ENCODE measurements around the gene NCOA1.
A peak's percentile ranks its signal among the peaks of the same experiment; 100 is the strongest.
"Not testable (repeated sequence)": the region's sequence is repeated elsewhere in the genome, so short reads cannot be mapped to it uniquely, and the experiment has no call there.

NCOA1 gene

DNA sequence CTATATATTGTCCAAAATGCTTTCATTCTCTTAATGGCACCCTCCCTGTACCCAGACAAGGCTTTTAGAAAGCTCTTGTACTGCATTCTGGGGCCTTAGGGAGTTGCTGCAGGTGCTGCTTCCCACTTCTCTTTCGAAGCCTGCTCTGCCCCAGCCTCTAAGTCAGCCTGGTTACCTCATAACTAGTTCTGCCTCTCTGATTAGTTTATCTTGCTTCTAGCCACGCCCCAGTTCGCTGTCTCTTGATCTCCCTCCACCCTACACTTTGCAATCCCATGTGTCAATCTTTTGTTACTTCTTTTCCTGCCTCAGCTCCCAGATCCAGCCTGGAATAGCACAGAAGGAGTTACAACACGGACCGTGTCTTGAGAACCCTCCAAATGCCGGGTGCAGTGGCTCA is 13.8 kb upstream of the NCOA1 start:
- DNase-seq (ENCODE audit: low read depth) = no peak

DNA sequence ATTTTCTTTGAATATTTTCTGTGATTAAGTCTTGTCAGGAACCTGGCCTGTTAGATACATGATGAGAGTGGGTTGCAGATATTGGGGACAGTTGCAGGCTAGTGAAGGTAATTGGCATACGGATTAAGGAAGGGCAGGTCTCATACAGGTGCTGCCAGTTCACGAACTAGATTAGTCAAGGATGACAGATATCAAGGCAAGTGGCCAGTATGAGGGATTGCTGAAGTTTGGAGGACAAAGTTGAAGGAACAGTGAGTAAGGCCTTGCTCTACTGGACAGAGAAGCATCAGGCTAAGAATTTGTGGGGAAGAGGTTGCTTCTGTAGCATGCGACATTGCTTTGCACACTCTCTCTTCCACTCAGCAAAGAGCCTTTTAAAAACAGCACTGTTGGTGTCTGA is 12.8 kb upstream of the NCOA1 start:
- DNase-seq (ENCODE audit: low read depth) = no peak

DNA sequence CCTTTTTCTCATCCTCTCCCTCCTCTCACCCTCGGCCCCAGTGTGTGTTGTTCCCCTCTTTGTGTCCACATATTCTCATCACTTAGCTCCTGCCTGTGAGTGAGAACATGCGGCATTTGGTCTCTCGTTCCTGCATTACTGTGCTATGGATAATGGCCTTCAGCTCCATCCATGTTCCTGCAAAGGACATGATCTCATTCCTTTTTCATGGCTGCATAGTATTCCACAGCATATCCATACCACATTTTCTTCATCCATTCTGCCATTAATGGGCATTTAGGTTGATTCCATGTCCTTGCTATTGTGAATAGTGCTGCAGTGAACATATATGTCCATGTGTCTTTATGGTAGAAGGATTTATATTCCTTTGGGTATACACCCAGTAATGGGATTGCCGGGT is 10.8 kb upstream of the NCOA1 start:
- no peak for DNase-seq (ENCODE audit: low read depth)

DNA sequence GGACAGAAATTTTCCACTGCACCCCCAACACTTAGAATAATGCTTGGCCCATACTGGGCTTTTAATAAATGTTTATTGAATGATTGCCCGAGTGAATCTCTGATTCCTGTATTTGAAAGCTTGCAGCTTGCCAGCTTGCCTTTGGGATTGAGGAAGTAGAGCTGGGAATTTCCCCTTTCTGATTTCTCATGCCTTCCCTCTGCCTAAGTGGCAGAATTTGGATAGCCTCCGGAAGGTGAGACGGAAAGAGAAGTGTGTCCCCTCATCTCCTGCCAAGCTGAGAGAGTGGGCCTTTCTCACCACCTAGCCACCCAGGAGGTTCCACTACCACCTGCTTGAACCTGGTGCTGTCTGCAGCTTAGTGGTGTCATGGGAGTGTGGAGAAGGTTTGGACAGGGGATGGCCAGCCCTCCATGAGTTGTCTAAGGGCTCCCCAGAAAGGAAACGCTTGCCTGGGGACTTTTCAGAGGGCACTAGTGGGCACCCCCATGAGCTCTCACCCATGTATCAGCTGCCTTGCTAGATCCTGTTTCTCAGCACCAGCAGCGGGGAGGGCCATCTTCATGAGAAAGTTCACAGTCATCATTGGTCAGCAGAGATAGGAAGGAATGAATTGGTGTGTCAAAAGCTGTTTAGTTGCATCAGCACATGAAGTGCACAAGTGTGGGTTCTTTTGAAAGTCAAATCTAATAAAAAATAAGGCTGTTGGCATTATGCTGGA is 8.6 kb upstream of the NCOA1 start:
- DNase-seq (ENCODE audit: low read depth) = no peak

DNA sequence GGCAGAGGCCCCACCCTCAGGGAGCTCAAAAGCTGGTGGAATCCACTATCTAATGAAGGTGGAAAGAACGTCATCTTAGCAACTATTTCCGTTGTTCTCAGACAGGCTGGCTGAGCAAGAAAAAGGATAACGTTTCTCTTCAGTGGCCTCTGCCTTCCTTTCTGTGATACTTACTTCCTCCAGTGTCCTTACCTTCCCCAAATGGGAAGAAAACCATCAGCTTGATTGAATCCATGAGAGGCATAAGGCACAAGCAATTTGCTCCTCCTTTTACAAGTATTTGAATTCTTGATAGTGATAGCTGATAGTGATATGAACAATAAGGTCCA is 8.1 kb upstream of the NCOA1 start:
- DNase-seq (ENCODE audit: low read depth) = no peak

DNA sequence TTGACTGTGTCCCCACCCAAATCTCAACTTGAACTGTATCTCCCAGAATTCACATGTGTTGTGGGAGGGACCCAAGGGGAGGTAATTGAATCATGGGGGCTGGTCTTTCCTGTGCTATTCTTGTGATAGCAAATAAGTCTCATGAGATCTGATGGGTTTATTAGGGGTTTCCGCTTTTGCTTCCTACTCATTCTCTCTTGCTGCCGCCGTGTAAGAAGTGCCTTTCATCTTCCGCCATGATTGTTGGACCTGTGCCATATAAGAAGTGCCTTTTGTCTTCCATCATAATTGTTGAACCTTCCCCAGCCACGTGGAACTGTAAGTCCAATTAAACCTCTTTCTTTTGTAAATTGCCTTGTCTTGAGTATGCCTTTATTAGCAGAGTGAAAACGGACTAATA is 6.4 kb upstream of the NCOA1 start:
- not testable (repeated sequence) for DNase-seq (ENCODE audit: low read depth)

DNA sequence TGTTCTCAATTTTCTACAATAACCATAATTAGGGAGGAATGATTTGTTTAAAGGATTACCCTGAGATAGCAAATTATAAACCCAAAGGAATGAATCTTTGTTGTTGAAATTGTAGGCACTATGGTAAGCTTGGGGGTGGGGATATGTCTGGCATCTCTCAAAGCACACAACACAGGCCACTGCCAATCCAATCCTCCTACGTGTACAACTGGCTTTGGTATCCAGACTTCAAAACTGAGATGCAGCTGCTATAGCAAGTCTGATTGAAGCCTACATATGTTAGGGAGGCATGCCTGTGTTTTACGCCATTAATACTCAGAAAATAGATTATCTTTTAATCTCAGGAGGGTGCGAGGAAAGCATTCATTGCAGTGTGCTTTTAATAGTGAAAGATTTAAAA is 5.9 kb upstream of the NCOA1 start:
- DNase-seq (ENCODE audit: low read depth) = no peak

DNA sequence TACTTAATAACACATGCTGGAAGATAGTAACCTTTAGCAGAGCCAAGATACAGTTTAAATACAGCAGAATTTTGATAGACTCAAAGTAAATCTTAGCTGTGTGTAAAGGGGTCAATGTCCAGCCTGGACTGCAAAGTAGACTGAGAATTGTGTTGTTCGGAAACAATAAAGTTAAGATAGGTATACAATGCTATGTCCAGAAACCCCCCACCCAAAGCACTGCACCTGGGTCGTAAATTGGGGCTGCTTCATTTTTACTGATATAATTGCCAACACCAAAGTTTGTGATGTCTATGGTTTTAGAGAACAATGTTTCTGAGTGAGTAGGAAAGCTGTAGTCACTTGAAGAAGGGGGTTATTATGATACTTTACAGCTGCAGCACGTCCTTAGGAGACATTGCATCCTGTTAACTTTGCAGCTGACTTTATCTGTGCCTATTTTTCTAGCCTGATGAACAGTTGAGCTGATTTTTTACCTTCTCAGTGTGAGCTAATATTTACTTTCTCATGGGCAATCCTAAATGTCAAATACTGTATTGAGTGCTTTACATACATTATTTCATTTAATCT is 4.3 kb upstream of the NCOA1 start:
- DNase-seq (ENCODE audit: low read depth) = no peak

DNA sequence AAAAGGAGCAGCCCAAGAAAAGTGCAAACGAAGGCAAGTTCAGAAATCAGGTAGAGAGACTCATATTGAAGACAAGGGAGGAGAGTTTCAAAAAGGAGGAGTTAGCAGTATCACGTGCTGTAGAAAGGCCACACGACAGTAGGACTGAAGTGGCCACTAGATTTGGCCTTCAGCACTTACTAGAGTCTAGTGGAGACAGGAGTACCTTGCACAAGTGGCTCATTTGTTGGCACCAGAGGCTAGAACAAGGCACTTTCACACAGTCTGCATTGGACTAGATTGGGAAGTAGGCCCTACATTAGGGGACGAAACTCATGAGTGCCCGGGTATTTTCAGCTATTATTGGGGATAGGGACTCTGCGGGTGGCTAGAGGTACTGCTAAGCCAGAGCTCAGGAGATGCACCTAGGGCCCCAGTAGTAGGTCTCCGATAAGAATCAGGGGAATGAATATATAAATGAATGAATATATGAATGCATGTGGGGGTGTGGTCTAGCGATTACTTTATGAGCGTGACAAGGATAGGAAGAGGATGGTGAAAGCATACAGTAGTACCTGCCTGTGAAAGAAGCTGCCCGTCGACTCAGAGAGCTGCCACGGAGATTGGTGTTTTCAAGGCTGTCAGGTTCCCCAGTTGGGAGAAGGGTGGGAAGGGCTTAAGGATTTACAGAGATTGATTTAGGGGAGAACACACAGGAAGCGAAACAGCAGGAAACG is 1.4 kb upstream of the NCOA1 start:
- DNase-seq (ENCODE audit: low read depth) = no peak

DNA sequence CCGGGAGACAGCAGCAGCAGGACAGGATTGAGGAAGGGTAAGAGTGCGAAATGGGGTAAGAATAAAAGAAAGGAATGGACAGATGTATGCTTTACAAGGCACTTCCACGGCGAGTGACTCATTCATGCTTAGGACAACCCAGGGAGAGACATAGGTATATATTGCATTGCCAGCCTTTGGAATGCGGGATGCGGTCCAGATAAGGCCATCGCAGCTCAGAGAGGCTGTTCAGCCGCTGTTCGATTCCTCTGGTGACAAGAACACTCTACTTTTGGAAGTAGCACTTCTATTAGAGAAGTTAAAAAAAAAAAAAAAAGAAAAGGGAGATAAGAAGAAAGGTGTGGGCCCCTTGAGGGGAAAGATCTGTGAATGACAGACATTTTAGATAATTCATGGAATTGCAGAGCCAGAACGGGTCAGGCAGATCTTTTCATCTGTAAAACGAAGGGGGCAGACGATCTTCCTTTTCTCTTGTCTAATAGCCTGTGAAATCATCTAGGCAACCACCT is 819 bp upstream of the NCOA1 start:
- DNase-seq (ENCODE audit: low read depth) = peak; percentile 52

DNA sequence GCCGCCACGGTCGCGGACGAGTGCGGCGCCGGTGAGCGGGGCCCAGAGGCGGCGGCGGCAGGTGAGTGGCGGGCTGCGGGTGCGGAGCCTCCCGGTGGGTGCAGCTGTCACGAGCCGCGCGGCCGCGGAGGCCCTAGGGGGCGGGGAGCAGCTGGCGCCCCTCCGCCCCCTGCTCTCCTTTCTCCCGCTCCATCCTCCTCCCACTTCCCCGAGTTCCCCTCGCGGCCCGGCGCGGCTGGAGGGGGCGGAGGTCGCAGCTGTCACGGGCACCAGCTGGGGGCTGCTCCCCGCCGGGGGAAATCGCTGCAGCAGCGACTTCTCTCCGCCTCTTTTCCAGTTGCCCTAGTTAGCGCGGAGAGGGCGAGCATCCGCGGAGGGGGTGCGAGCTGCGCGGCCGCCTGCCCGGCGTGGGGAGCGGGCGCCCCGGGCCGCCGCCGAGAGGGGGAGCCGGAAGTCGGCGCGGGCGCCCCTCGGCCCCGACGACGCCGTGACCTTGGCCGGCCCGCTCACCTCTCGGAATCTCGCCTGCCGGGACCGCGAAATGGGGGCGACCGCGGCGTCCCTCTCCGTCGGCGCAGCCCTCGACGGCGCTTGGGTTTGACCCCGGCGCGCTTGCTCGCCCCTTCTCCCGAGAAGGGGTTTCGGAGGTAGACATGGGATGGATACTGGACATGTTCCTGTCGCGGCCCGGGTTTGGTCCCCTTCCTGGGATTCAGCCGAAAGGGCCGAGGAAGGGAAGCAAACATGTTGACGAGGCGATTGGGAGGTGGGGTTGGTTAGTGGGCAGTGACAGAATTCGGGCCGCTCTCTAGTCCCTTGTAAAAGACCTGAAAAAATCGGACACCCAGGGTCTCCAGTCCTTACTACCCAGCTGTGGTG is 727 bp downstream of the NCOA1 start:
- DNase-seq (ENCODE audit: low read depth) = no peak

DNA sequence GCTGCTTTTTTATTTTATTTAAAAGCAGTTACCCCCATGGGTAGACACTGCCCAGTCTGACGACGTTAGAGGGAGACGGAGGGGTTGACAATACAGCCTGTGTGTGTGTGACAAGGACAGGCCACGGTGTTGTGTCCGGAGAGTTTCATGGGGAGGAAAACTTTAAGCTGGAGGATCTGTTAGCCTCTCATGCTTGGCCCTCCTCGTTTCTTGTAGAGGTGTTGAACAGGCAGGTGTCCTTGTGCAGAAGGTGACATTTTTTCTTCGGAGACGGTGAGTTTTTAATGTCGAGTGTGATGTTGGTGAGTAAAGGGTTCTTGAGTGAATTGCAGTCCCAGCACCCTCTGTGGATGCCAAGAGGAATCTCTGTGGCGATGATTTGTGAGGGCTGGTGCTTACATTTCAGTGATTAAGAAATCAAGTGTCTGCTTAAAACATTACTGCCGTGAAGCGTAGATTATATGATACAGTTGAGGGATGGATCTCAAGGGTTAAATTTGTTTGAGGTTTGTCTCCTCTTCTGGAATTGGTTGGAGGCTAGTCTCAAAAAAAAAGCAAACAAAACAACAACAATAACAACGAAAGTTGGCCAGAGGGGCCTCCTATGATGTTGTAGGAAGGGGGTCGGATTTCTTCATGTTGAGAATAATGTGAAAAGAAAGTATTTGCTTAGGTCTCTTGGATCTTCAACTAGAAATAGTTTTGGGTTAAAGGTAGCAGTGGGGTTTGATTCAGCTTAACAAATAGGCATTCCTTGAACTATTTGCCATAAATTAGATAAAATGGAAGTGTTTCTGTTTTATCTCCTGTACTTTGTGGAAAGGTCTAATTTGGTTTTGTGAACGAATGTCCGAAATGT is 1.6 kb downstream of the NCOA1 start:
- no peak for DNase-seq (ENCODE audit: low read depth)

DNA sequence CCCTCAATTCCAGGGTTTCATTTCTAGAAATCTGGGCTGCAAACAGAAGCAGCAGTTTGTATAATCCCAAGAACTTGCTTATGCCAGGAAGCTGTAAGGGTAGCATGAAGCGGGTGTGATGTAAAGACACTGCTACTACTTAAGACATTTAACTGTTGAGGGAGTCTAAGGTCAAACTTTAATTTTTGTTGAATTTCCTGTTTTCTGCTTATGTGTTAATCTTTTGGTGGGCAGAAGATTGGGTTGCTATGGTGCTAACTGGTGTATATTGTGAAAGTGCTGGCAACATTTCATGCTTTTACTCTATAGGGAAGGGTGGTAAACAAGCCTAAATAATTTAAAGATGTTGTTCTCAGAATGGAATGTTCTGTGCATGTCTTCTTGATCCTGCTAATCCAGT is 2.7 kb downstream of the NCOA1 start:
- no peak for DNase-seq (ENCODE audit: low read depth)

DNA sequence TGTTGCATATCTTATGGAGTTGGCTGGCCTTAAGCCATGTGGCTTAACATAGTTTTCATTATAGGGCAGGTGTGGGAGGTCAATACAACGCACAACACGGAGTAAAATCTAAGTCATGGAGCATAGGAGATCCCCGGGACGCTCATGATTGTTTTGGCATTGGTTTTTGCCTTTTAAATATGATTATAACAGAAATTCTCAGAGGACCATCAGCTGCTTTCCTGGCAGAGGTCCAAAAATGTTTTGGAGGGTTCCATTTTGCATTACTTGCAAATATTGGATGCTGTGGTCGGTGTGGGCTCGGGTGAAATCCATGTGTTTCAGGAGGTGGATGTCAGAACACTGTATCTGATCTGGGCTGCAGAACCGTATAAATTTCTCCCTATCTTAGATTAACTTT is 3.4 kb downstream of the NCOA1 start:
- DNase-seq (ENCODE audit: low read depth) = no peak

DNA sequence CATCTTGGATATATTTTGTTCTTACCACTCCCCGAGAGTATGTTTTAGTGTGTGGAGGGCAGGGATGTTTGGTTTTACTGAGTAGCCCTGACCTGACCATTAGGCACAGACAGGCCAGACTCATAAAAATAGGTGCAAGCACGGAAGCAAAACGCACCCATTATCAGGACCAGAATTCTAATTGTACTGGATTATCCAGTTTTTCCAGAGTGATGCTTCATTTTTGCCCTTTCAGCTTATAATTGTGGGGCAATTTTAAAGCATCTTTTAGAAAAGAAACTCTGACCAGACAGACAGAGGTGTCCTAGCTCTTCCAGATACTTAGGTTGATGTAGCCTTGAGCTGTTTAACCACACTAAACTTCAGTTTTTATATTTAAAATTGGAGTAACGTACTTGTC is 4.4 kb downstream of the NCOA1 start:
- DNase-seq (ENCODE audit: low read depth) = no peak

DNA sequence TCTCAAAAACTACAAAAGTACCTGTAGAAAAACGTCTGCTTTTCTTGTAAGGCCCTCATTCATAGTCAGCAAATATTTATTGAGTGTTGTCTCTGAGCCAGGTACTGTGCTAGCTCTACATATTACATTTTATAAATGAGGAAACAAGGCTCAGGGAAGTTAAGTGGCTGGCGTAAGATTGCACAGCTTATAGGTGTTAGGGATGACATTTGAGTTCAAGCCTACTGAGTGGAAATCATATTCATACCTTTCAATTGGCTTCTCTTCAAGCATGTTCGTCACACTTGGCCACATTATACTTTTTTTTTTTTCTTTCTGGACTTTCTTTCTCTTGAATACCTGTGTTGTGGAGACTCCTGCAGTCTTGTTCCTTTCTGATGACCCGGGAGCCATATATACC is 5.9 kb downstream of the NCOA1 start:
- DNase-seq (ENCODE audit: low read depth) = no peak

DNA sequence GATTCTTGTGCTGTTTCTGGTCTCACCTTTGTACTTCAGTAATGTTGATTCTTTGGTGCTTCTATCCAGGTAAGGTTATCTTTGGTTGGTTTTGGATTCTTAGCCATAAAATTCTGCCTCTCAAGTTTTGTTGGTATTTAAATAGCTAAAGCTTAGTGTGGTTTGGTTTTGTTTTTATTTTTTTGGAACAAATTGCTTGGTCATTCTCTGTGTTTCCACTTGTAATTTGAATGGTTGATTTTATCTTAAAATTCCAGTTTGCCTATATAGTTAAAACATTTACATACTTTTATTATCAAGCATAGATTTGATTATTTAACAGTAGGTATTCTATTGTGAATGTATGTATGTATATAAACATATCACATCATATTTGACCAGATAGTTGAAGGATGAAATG is 6.6 kb downstream of the NCOA1 start:
- no peak for DNase-seq (ENCODE audit: low read depth)

DNA sequence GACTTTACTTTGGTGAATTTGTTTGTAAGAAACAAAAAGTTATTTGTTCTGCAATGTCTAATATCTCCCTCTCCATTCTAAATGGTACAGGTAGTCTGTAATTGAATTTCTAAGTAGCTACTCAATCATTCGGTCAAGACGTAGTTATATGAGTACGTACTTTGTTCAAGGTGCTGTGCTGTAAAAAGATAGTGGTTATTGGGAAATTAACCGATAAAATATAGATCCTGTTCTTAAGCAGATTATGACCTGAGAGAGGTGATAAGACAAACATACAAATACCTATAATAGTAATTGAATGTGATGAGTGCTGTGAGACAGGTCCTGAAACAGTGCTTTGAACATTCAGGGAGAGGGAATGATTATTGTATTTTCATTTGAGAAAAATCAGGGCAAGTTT is 7.1 kb downstream of the NCOA1 start:
- no peak for DNase-seq (ENCODE audit: low read depth)

DNA sequence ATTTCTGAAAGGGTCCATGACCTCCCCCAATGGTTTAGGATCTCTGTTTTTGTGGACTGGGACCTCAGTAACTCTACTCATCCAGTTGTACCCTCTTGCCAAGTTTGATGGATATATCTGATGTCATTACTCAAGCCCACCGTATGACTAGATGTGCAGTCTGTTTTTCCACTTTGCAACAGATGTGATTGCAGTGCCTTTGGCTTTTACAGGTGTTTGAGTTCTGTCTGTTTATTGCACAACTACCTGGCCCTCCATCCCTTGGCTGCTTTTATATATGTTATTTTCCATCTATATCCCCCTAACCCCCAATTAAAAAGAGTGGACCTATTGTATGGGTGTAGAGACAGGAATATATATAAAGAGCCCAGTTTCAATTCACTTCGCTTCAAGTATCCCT is 10.8 kb downstream of the NCOA1 start:
- DNase-seq (ENCODE audit: low read depth) = no peak

DNA sequence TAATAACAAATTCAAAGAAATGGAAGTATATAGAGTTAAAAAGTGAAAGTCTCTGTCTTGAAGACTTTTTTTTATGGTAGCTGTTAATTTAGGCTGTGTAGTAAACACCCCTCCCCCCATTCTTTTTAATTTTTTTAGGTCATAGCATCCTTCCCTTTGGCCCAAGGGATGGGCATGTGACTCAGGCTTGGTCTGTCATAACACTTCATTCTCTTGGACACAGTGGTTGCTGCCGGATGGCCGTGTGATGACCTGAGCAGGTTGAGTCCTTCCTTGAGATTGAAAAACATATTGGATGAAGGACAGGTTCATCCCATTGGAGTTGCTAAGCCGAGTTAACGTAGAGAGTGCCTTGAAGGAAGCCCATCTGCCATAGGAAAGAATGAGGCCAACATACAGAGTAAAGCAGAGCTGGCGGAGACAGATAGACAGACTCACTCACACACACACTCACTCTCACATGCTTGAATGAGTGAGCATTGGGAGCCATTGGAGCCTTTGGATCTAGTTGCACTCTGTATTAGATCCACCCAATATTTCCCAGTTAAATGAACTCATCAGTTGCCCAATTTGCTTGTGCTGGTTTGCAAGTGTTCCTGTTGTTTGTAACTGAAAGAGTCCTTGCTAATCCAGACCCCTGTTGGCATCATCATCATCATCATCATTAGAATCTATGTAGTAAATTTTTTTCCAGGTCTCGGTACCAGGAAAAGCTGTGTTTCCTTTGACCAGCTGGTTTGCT is 14.7 kb downstream of the NCOA1 start:
- DNase-seq (ENCODE audit: low read depth) = no peak

DNA sequence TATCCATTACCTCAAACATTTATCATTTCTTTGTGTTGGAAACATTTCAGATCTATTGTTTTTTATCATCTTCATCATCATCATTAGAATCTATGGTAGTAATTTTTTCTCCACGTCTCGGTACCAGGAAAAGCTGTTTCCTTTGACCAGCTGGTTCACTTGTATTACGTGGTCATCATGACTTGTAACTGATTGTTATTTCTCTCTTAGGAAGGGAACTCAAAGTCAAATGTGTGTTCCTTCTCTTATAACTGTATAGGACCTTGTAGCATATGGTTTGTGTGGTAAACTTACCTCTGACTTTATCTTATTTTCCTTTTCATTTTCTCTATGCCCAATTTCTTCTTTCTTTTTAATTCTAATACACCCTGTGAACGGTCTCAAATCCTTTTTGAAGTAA is 16.5 kb downstream of the NCOA1 start:
- no peak for DNase-seq (ENCODE audit: low read depth)
